ENCODE data around the gene SYCP3. TPM values are rescaled to one million over a fixed set of nuclear protein-coding genes. Genes with fewer than 3 reads are reported as not detected.

Gene SYCP3
- total and polyA plus RNA-seq, 2 donors from 2014 or later = 0.25 to 0.54 TPM

DNA sequence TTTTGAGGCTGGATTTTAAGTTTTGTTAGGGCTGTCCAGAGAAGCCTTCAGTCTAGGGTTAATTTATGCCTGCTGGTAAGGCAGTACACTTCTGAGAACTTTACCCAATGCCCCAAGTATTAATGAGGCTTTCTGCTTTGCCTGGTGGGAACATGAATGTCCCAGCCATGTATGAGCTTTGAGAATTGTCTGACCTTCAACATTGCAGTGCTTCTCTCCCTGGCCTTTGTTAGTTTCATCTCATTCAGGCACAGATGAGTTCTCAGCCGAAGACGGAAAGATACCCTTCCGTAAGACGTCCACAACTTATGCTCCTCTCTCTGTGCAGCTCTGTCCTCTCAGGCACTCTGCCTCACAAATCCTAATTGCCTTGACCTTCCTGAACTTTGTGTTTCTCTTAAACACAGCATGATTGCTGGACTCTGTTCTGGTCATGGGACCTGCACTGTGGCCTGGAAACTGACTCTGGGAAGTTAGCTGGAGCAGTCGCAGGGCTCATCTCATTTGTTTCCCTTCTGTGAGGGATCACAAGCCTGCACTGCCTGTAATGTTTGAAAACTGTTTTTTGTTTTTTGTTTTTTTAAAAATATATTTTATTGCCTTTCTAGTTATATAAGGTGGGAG is 26.1 kb downstream of the SYCP3 start:
- Histone ChIP-seq H3K27ac (ENCODE audit: low read depth in 2 of 2, low read length in 2 of 2) (peak overlapping the region in 1 of 2 donors; percentile 83), H3K9me3 (ENCODE audit: control insufficient read depth in 2 of 3, insufficient read depth in 1 of 3, low read length in 3 of 3) (no peaks in the 10 kb centered on the region), H3K9ac (ENCODE audit: low read length in 3 of 3) (peak overlapping the region in 1 of 3 donors; percentile 57), H3K36me3 (ENCODE audit: control insufficient read depth in 2 of 3, insufficient read depth in 3 of 3, low read length in 3 of 3) (no peaks in the 10 kb centered on the region), H3K4me1 (ENCODE audit: control insufficient read depth in 2 of 3, insufficient read depth in 2 of 3, low read depth in 1 of 3, low read length in 3 of 3) (peaks cover 0 to 23% (median 3%) of the 10 kb centered on the region in 3 donors), H3K27me3 (ENCODE audit: control insufficient read depth, insufficient read depth, low read length) (no peaks in the 10 kb centered on the region), H3K4me3 (ENCODE audit: low read length in 3 of 3) (peak overlapping the region in 2 of 3 donors; percentile 1 to 59)
- TF ChIP-seq, protein P1, sequence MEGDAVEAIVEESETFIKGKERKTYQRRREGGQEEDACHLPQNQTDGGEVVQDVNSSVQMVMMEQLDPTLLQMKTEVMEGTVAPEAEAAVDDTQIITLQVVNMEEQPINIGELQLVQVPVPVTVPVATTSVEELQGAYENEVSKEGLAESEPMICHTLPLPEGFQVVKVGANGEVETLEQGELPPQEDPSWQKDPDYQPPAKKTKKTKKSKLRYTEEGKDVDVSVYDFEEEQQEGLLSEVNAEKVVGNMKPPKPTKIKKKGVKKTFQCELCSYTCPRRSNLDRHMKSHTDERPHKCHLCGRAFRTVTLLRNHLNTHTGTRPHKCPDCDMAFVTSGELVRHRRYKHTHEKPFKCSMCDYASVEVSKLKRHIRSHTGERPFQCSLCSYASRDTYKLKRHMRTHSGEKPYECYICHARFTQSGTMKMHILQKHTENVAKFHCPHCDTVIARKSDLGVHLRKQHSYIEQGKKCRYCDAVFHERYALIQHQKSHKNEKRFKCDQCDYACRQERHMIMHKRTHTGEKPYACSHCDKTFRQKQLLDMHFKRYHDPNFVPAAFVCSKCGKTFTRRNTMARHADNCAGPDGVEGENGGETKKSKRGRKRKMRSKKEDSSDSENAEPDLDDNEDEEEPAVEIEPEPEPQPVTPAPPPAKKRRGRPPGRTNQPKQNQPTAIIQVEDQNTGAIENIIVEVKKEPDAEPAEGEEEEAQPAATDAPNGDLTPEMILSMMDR (IDR thresholded peaks at IDR 0.05; ENCODE audit: borderline replicate concordance, extremely low read depth, insufficient read depth) = no peak
- FAIRE-seq (peak; percentile 35), DNase-seq (peak in 4 of 5 donors; percentile 15 to 78 (median 66))
- intact Hi-C loops (cut with DNase I) = no loop called here

DNA sequence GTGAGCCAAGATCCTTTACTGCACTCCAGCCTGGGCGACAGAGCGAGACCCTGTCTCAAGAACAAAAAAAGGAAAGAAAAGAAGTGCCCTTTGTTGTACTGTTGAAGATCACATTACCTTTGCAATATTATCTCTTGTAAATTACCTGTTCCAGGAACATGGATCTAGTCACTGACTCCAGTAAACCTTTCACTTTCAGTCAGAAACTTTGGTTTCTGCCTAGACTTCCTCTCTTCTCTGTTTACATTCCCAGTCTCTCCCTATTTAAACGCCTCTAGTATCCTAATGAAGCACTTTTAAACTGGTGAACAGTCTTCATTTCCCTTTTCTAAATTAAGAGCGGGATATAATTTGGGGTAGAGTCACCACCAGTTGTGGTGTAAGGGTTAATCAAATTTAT is 29.0 kb downstream of the SYCP3 start:
- DNase-seq (no peak), FAIRE-seq (no peak)
- TF ChIP-seq, protein P1 (IDR thresholded peaks at IDR 0.05; ENCODE audit: borderline replicate concordance, extremely low read depth, insufficient read depth) = no peak
- H3K4me1 ChIP-seq (ENCODE audit: control insufficient read depth in 2 of 3, insufficient read depth in 2 of 3, low read depth in 1 of 3, low read length in 3 of 3) = peaks cover 0 to 23% (median 3%) of the 10 kb centered on the region in 3 donors
- H3K27me3 ChIP-seq (ENCODE audit: control insufficient read depth, insufficient read depth, low read length) = no peaks in the 10 kb centered on the region
- H3K36me3 ChIP-seq (ENCODE audit: control insufficient read depth in 2 of 3, insufficient read depth in 3 of 3, low read length in 3 of 3) = no peaks in the 10 kb centered on the region
- H3K4me3 ChIP-seq (ENCODE audit: low read length in 3 of 3) = no peak overlapping the region
- H3K27ac ChIP-seq (ENCODE audit: low read depth in 2 of 2, low read length in 2 of 2) = peak overlapping the region in 1 of 2 donors; percentile 26
- intact Hi-C loops (cut with DNase I) = no loop called here
- no peak overlapping the region for H3K9ac ChIP-seq (ENCODE audit: low read length in 3 of 3)
- H3K9me3 ChIP-seq (ENCODE audit: control insufficient read depth in 2 of 3, insufficient read depth in 1 of 3, low read length in 3 of 3) = no peaks in the 10 kb centered on the region

DNA sequence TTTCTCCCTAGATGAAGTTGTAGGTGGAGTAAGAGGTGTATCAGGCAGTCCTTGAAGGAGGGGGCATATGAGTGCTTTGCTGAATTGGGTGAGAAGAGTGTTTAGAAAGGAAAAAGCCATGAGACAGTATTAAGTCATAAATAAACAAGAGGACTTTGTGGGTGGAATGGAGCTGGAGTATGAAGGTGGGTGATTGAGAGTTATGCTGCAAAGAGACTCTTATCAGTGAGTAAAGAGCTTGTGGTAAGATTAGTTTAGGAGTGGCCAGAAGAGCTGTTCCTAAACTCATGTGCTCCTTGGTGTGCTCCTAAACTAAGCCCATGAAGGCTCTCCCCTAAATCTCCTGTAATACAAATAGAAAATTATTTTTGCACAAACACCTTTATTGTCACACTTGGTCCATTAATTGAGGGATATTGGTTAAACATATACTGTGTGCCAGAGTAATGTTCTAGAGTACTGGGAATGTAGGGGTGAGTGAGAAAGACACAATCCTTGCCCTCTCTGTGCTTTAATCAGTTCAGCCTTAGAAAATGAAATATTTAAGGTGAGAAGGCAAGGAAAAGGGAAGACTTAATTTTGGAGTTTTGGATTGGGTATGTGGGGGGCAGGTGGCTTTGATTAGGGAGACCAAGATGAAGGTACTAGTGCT is 32.0 kb downstream of the SYCP3 start:
- H3K9ac ChIP-seq (ENCODE audit: low read length in 3 of 3) = no peak overlapping the region
- FAIRE-seq (no peak), DNase-seq (no peak)
- no peaks in the 10 kb centered on the region for H3K9me3 ChIP-seq (ENCODE audit: control insufficient read depth in 2 of 3, insufficient read depth in 1 of 3, low read length in 3 of 3)
- H3K27me3 ChIP-seq (ENCODE audit: control insufficient read depth, insufficient read depth, low read length) = no peaks in the 10 kb centered on the region
- intact Hi-C loops (cut with DNase I) = no loop called here
- no peak overlapping the region for H3K27ac ChIP-seq (ENCODE audit: low read depth in 2 of 2, low read length in 2 of 2)
- no peak overlapping the region for H3K4me3 ChIP-seq (ENCODE audit: low read length in 3 of 3)
- TF ChIP-seq, protein P1 (IDR thresholded peaks at IDR 0.05; ENCODE audit: borderline replicate concordance, extremely low read depth, insufficient read depth) = no peak
- no peaks in the 10 kb centered on the region for H3K36me3 ChIP-seq (ENCODE audit: control insufficient read depth in 2 of 3, insufficient read depth in 3 of 3, low read length in 3 of 3)
- peaks cover 0 to 10% (median 4%) of the 10 kb centered on the region in 3 donors for H3K4me1 ChIP-seq (ENCODE audit: control insufficient read depth in 2 of 3, insufficient read depth in 2 of 3, low read depth in 1 of 3, low read length in 3 of 3)

Data from kidney (tissue), 14 donors.